IMR-90 (cell line): ENCODE data around the gene MAP7. TPM values are rescaled to one million over a fixed set of nuclear protein-coding genes. Genes with fewer than 3 reads are reported as not detected.

Experiments used
- ATAC-seq: fragments of 200-7000 bp; cut with Tn5 transposase; 2 replicates; pipeline ENCODE4 v1.9.1; 2020; ENCODE audit warnings: low read depth, mild to moderate bottlenecking, moderate library complexity
- BruUV-seq: library from RNA; stranded (reverse); fragments of 400-500 nt; replicated peaks from 2 replicates; lab custom pipeline; 2021; lab: Mats Ljungman, UMichigan
- CTCF ChIA-PET: fragments of 300-600 bp; formaldehyde crosslinking; extraction: SDS; loops from one replicate; lab custom pipeline; 2021; ENCODE audit warnings: antibody characterized with exemption; lab: Yijun Ruan, JAX
- POLR2A ChIA-PET: fragments of 300-600 bp; sonication (Branson Sonifier 250); formaldehyde crosslinking; loops from one replicate; lab custom pipeline; 2022; ENCODE audit warnings: antibody characterized with exemption; ENCODE audit not compliant: unreplicated experiment; lab: Charles Lee
- DNase-seq: peaks from one replicate; pipeline ENCODE4 v3.0.0; 2013
- H2AFZ ChIP-seq: replicated peaks from 2 replicates; pipeline ENCODE3; 2013; ENCODE audit warnings: low read length, mild to moderate bottlenecking; ENCODE audit not compliant: poor library complexity
- H2AK5ac ChIP-seq: 2 replicates; pipeline ENCODE4 v1.6.1; 2013; ENCODE audit warnings: low read depth, low read length, inconsistent platforms
- H2AK9ac ChIP-seq: replicated peaks from 2 replicates; pipeline ENCODE3; 2013; ENCODE audit warnings: mild to moderate bottlenecking, low read depth, low read length, moderate library complexity; ENCODE audit not compliant: poor library complexity
- H2BK120ac ChIP-seq: 2 replicates; pipeline ENCODE4 v1.6.1; 2013; ENCODE audit warnings: low read depth, low read length, inconsistent platforms
- H2BK15ac ChIP-seq: 3 replicates; pipeline ENCODE4 v1.6.1; 2013; ENCODE audit warnings: low read depth, low read length, inconsistent platforms
- H2BK20ac ChIP-seq: 2 replicates; pipeline ENCODE4 v1.6.1; 2013; ENCODE audit warnings: low read depth, mild to moderate bottlenecking, inconsistent platforms, low read length, moderate library complexity
- H2BK5ac ChIP-seq: 2 replicates; pipeline ENCODE4 v1.6.1; 2013; ENCODE audit warnings: mild to moderate bottlenecking, low read depth, low read length, inconsistent platforms; ENCODE audit not compliant: poor library complexity, severe bottlenecking
- H3K14ac ChIP-seq: replicated peaks from 2 replicates; pipeline ENCODE4 v1.6.1; 2013; ENCODE audit warnings: low read depth, low read length, inconsistent platforms
- H3K18ac ChIP-seq: 2 replicates; pipeline ENCODE4 v1.6.1; 2013; ENCODE audit warnings: low read depth, low read length, control low read depth
- H3K23ac ChIP-seq: 2 replicates; pipeline ENCODE4 v1.6.1; 2013; ENCODE audit warnings: low read depth, low read length, inconsistent platforms
- H3K27ac ChIP-seq: 2 replicates; pipeline ENCODE4 v1.5.1; 2013; ENCODE audit warnings: mild to moderate bottlenecking, control low read depth, low read length; ENCODE audit not compliant: insufficient read depth
- H3K27me3 ChIP-seq: 2 replicates; pipeline ENCODE4 v1.6.1; 2013; ENCODE audit warnings: low read length; ENCODE audit not compliant: control insufficient read depth, insufficient read depth
- H3K36me3 ChIP-seq: 2 replicates; pipeline ENCODE4 v1.6.1; 2013; ENCODE audit warnings: low read length, mixed read lengths; ENCODE audit not compliant: control insufficient read depth, insufficient read depth
- H3K4ac ChIP-seq: 2 replicates; pipeline ENCODE4 v1.6.1; 2013; ENCODE audit warnings: low read depth, low read length, inconsistent platforms
- H3K4me1 ChIP-seq: 2 replicates; pipeline ENCODE4 v1.6.1; 2013; ENCODE audit warnings: low read length, mixed read lengths; ENCODE audit not compliant: control insufficient read depth, insufficient read depth
- H3K4me2 ChIP-seq: 2 replicates; pipeline ENCODE4 v1.6.1; 2013; ENCODE audit warnings: low read depth, mild to moderate bottlenecking, control low read depth, low read length, moderate library complexity
- H3K4me3 ChIP-seq: 2 replicates; pipeline ENCODE4 v1.5.1; 2013; ENCODE audit warnings: low read depth, mild to moderate bottlenecking, control low read depth, low read length, moderate library complexity; ENCODE audit not compliant: insufficient read depth
- H3K56ac ChIP-seq: 2 replicates; pipeline ENCODE4 v1.6.1; 2013; ENCODE audit warnings: low read length, inconsistent platforms; ENCODE audit not compliant: insufficient read depth; ENCODE audit errors: extremely low read depth
- H3K79me1 ChIP-seq, 2 experiments: 2 replicates each; pipeline ENCODE4 v1.6.1; 2013; ENCODE audit warnings: low read length in 2 of 2, inconsistent platforms in 1 of 2, low read depth in 1 of 2
- H3K9ac ChIP-seq: 2 replicates; pipeline ENCODE4 v1.6.1; 2013; ENCODE audit warnings: low read depth, low read length, control low read depth
- H3K9me1 ChIP-seq: 2 replicates; pipeline ENCODE4 v1.6.1; 2013; ENCODE audit warnings: low read length, inconsistent platforms; ENCODE audit not compliant: insufficient read depth
- H3K9me3 ChIP-seq: 2 replicates; pipeline ENCODE4 v1.6.1; 2013; ENCODE audit warnings: low read length; ENCODE audit not compliant: control insufficient read depth, insufficient read depth
- H4K20me1 ChIP-seq: 2 replicates; pipeline ENCODE4 v1.6.1; 2013; ENCODE audit warnings: low read length, inconsistent platforms; ENCODE audit not compliant: insufficient read depth
- H4K5ac ChIP-seq: 2 replicates; pipeline ENCODE4 v1.6.1; 2013; ENCODE audit warnings: mild to moderate bottlenecking, low read depth, low read length, control low read depth
- H4K8ac ChIP-seq, 2 experiments: 2 replicates each; pipeline ENCODE4 v1.6.1; 2013; ENCODE audit warnings: low read depth in 2 of 2, low read length in 2 of 2, control low read depth in 1 of 2, inconsistent platforms in 1 of 2
- H4K91ac ChIP-seq: 2 replicates; pipeline ENCODE4 v1.6.1; 2013; ENCODE audit warnings: low read depth, low read length, inconsistent platforms; ENCODE audit not compliant: insufficient read depth
- CEBPB ChIP-seq: IDR thresholded peaks from 2 replicates; pipeline ENCODE4 v1.6.1; 2012; ENCODE audit warnings: low read depth, low read length, improper control_type of control experiment
- CHD1 ChIP-seq: IDR thresholded peaks from 2 replicates; pipeline ENCODE4 v1.6.1; 2012; ENCODE audit warnings: low read depth, low read length, improper control_type of control experiment
- ELK1 ChIP-seq: fragments of 150-350 bp; IDR thresholded peaks from 2 replicates; pipeline ENCODE4 v1.6.1; 2016; ENCODE audit warnings: low read depth, mild to moderate bottlenecking, low read length, moderate library complexity, borderline replicate concordance
- MAZ ChIP-seq: IDR thresholded peaks from 2 replicates; pipeline ENCODE4 v1.6.1; 2012; ENCODE audit warnings: low read depth, mild to moderate bottlenecking, low read length, improper control_type of control experiment, moderate library complexity, borderline replicate concordance
- RAD21 ChIP-seq: IDR thresholded peaks from 2 replicates; pipeline ENCODE4 v1.6.1; 2012; ENCODE audit warnings: low read length, improper control_type of control experiment
- RCOR1 ChIP-seq: IDR thresholded peaks from 2 replicates; pipeline ENCODE4 v1.6.1; 2012; ENCODE audit warnings: mild to moderate bottlenecking, low read length, improper control_type of control experiment; ENCODE audit not compliant: insufficient replicate concordance
- RFX5 ChIP-seq: IDR thresholded peaks from 2 replicates; pipeline ENCODE4 v1.8.0; 2012; ENCODE audit warnings: low read depth, mild to moderate bottlenecking, low read length, moderate library complexity
- SMC3 ChIP-seq: fragments of 150-350 bp; IDR thresholded peaks from 2 replicates; pipeline ENCODE4 v1.6.1; 2016; ENCODE audit warnings: low read depth, mild to moderate bottlenecking, antibody characterized with exemption, low read length, moderate library complexity
- dilution Hi-C: fragments of 300-500 bp; cut with HindIII; formaldehyde crosslinking; loops from one replicate; pipeline ENCODE4 v1.14.3; 2018; ENCODE audit warnings: low sequenced_read_pairs; ENCODE audit not compliant: unreplicated experiment
- in situ Hi-C: fragments of 300-500 bp; cut with MboI; formaldehyde crosslinking; loops from 3 replicates; pipeline ENCODE4 v1.14.3; 2019; ENCODE audit warnings: low sequenced_read_pairs, inconsistent platforms, mixed read lengths
- intact Hi-C: fragments of 100-400 bp; cut with micrococcal nuclease; formaldehyde crosslinking; loops from 2 replicates; pipeline ENCODE4 v1.10.0; 2022
- polyA plus RNA-seq, 3 experiments: library from polyadenylated mRNA; depleted of rRNA; stranded (reverse); fragments of >200 nt; gene quantifications; 2 replicates each; pipeline ENCODE4 v1.2.3, GENCODE V29; 2012; ENCODE audit warnings: low replicate concordance in 1 of 3
- total RNA-seq: library from RNA; depleted of rRNA; stranded (reverse); fragments of >200 nt; gene quantifications from 2 replicates; pipeline ENCODE4 v1.2.3, GENCODE V29; 2012
- TF ChIP-seq, protein P1 (sequence below): fragments of 150-350 bp; IDR thresholded peaks from 2 replicates; pipeline ENCODE4 v1.6.1; 2017; ENCODE audit warnings: mild to moderate bottlenecking, antibody characterized with exemption, low read length, low read depth

The MAP7 gene
- total and polyA plus RNA-seq, 2 of the 4 experiments (the other 2 are of a cell fraction): 0.19 to 0.36 TPM

DNA sequence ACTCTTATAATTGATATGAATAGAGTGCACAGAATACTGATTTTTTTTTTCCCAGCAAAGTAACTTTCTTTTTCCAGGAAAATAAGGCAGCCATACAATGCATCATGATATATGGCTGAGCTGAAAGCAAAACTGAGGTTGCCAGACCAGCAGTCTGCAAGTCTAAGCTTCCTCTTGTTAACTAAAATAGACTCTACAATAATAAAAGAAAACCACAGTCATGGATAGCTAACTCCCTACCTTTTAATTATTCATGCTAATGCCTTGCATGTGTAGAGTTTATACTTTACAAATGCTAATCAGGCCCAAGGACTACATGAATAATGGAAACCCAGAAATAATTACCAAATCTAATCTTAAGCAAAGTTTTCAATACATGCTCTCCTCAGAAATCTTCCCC is 47.4 kb downstream of the MAP7 start:
- H3K14ac ChIP-seq: no peak overlapping the region
- no peak overlapping the region for H3K18ac ChIP-seq
- H4K91ac ChIP-seq: no peak overlapping the region
- no peak overlapping the region for H2AK9ac ChIP-seq
- no peak overlapping the region for H2BK20ac ChIP-seq
- ChIA-PET POLR2A (no interaction called here), CTCF (no interaction called here)
- H3K23ac ChIP-seq: no peak overlapping the region
- H3K27me3 ChIP-seq: peaks cover 3% of the 10 kb centered on the region; the same call in 1 of the 2 replicates
- no peaks in the 10 kb centered on the region for H3K36me3 ChIP-seq
- H2AK5ac ChIP-seq: no peak overlapping the region
- H3K4me3 ChIP-seq: no peak overlapping the region
- H3K4me1 ChIP-seq: no peaks in the 10 kb centered on the region
- no TSS peak for BruUV-seq
- no peaks in the 10 kb centered on the region for H3K79me1 ChIP-seq
- no peaks in the 10 kb centered on the region for H4K20me1 ChIP-seq
- H3K9me1 ChIP-seq: no peaks in the 10 kb centered on the region
- no peak overlapping the region for H2BK120ac ChIP-seq
- H4K5ac ChIP-seq: no peak overlapping the region
- no peaks in the 10 kb centered on the region for H3K9me3 ChIP-seq
- H3K4ac ChIP-seq: no peak overlapping the region
- no peak overlapping the region for H3K4me2 ChIP-seq
- DNase-seq (no peak), ATAC-seq (no peak)
- no peak overlapping the region for H3K56ac ChIP-seq
- no peak overlapping the region for H2AFZ ChIP-seq
- no peak overlapping the region for H3K9ac ChIP-seq
- intact Hi-C loops: no loop called here
- H2BK15ac ChIP-seq: no peak overlapping the region
- H3K27ac ChIP-seq: no peak overlapping the region
- no peak for TF ChIP-seq MAZ
- TF ChIP-seq, protein P1, sequence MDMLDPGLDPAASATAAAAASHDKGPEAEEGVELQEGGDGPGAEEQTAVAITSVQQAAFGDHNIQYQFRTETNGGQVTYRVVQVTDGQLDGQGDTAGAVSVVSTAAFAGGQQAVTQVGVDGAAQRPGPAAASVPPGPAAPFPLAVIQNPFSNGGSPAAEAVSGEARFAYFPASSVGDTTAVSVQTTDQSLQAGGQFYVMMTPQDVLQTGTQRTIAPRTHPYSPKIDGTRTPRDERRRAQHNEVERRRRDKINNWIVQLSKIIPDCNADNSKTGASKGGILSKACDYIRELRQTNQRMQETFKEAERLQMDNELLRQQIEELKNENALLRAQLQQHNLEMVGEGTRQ: no peak
- TF ChIP-seq ELK1: no peak
- no peak for TF ChIP-seq CEBPB
- no peak for TF ChIP-seq CHD1
- TF ChIP-seq SMC3: no peak
- no peak for TF ChIP-seq RCOR1
- no peak for TF ChIP-seq RFX5
- TF ChIP-seq RAD21: no peak
- H4K8ac ChIP-seq: no peak overlapping the region
- H2BK5ac ChIP-seq: no peak overlapping the region
- in situ Hi-C loops: no loop called here
- dilution Hi-C loops: no loop called here
